Kidney tubule cell (primary cell): Measurements from ENCODE around the gene CNN2.

Experiments used
- DNase-seq: peaks from one replicate; pipeline ENCODE4 v3.0.0-alpha.2; 2018; ENCODE audit warnings: low spot score

Gene CNN2

GRCh38 chr19:1049106-1049505 is 22.7 kb downstream of the CNN2 start:
- no peak for DNase-seq

GRCh38 chr19:1049800-1050199 is 23.4 kb downstream of the CNN2 start:
- no peak for DNase-seq

- no peak for DNase-seq
Observed at GRCh38 chr19:1050989-1051788, 24.8 kb downstream of the CNN2 start.

- no peak for DNase-seq
Observed at GRCh38 chr19:1051791-1052190, 25.4 kb downstream of the CNN2 start.

GRCh38 chr19:1052349-1052975 is 26.1 kb downstream of the CNN2 start:
- no peak for DNase-seq

GRCh38 chr19:1053176-1054101 is 27.0 kb downstream of the CNN2 start:
- DNase-seq: no peak

GRCh38 chr19:1054102-1055027 is 28.0 kb downstream of the CNN2 start:
- DNase-seq: no peak

- DNase-seq: no peak
Observed at GRCh38 chr19:1055028-1055425, 28.6 kb downstream of the CNN2 start.

- no peak for DNase-seq
Observed at GRCh38 chr19:1055886-1056620, 29.6 kb downstream of the CNN2 start.

- peak; percentile 65 for DNase-seq
Observed at GRCh38 chr19:1057176-1057855, 30.9 kb downstream of the CNN2 start.

- DNase-seq: no peak
Observed at GRCh38 chr19:1058112-1058511, 31.7 kb downstream of the CNN2 start.

- DNase-seq: no peak
Observed at GRCh38 chr19:1060689-1061088, 34.3 kb downstream of the CNN2 start.

- no peak for DNase-seq
Observed at GRCh38 chr19:1061987-1062386, 35.6 kb downstream of the CNN2 start.

GRCh38 chr19:1062387-1063029 is 36.1 kb downstream of the CNN2 start:
- DNase-seq: no peak

GRCh38 chr19:1063030-1063908 is 36.9 kb downstream of the CNN2 start:
- DNase-seq: no peak

GRCh38 chr19:1063909-1064660 is 37.7 kb downstream of the CNN2 start:
- no peak for DNase-seq

GRCh38 chr19:1064661-1065605 is 38.5 kb downstream of the CNN2 start:
- peak; percentile 71 for DNase-seq
